OCI-LY7 (cell line): ENCODE measurements around the gene ATE1. TPM values are rescaled to one million over a fixed set of nuclear protein-coding genes. Genes with fewer than 3 reads are reported as not detected.
A peak's percentile ranks its signal among the peaks of the same experiment; 100 is the strongest.

Source experiments
- BruUV-seq: library from RNA; stranded (reverse); fragments of 400-500 nt; replicated peaks from 2 replicates; lab custom pipeline; 2021; lab: Mats Ljungman, UMichigan
- CTCF ChIA-PET: fragments of 300-600 bp; sonication (Branson Sonifier 250); formaldehyde crosslinking; loops from one replicate; lab custom pipeline; 2022; ENCODE audit warnings: antibody characterized with exemption; ENCODE audit not compliant: unreplicated experiment; lab: Charles Lee
- POLR2A ChIA-PET: fragments of 300-600 bp; sonication (Branson Sonifier 250); formaldehyde crosslinking; loops from one replicate; lab custom pipeline; 2022; ENCODE audit warnings: antibody characterized with exemption; lab: Charles Lee
- DNase-seq: peaks from one replicate; pipeline ENCODE4 v3.0.0-alpha.2; 2015; ENCODE audit warnings: low spot score
- H2AFZ ChIP-seq: fragments of 200-600 bp; sonication (generic), shearing (Covaris generic); 2 replicates; pipeline ENCODE4 v1.6.1; 2014; ENCODE audit warnings: mild to moderate bottlenecking, antibody characterized with exemption, low read length, moderate library complexity
- H3K27ac ChIP-seq: fragments of 200-600 bp; sonication (generic); 2 replicates; pipeline ENCODE4 v1.5.1; 2014; ENCODE audit warnings: mixed run types, low read depth, mild to moderate bottlenecking, moderate library complexity, low read length, inconsistent platforms; ENCODE audit not compliant: poor library complexity, severe bottlenecking
- H3K36me3 ChIP-seq: fragments of 200-600 bp; sonication (generic); 2 replicates; pipeline ENCODE4 v1.6.1; 2014; ENCODE audit warnings: mild to moderate bottlenecking, antibody characterized with exemption, low read length, moderate library complexity, mixed read lengths; ENCODE audit not compliant: insufficient read depth
- H3K4me1 ChIP-seq: fragments of 200-600 bp; sonication (generic); 2 replicates; pipeline ENCODE4 v1.5.1; 2014; ENCODE audit warnings: mild to moderate bottlenecking, low read length; ENCODE audit not compliant: insufficient read depth, poor library complexity, severe bottlenecking
- H3K4me2 ChIP-seq: fragments of 200-600 bp; sonication (generic); 2 replicates; pipeline ENCODE4 v1.6.1; 2014; ENCODE audit warnings: mild to moderate bottlenecking, low read length
- H3K4me3 ChIP-seq: fragments of 200-600 bp; sonication (generic); 2 replicates; pipeline ENCODE4 v1.5.1; 2014; ENCODE audit warnings: mild to moderate bottlenecking, low read depth, low read length; ENCODE audit not compliant: poor library complexity, severe bottlenecking
- H3K79me2 ChIP-seq: fragments of 200-600 bp; sonication (generic); 2 replicates; pipeline ENCODE4 v1.6.1; 2016; ENCODE audit warnings: low read depth, mild to moderate bottlenecking, low read length, moderate library complexity, mixed read lengths; ENCODE audit not compliant: insufficient read depth
- H3K9me2 ChIP-seq: fragments of 200-600 bp; sonication (generic); 2 replicates; pipeline ENCODE4 v1.6.1; 2016; ENCODE audit warnings: mild to moderate bottlenecking, low read length, mixed read lengths; ENCODE audit not compliant: insufficient read depth
- H3K9me3 ChIP-seq: fragments of 200-600 bp; sonication (generic); 2 replicates; pipeline ENCODE4 v1.6.1; 2014; ENCODE audit warnings: mild to moderate bottlenecking, mixed run types, low read length, mixed read lengths
- H4K20me1 ChIP-seq: fragments of 200-600 bp; sonication (generic); 2 replicates; pipeline ENCODE4 v1.6.1; 2014; ENCODE audit warnings: mild to moderate bottlenecking, antibody characterized with exemption, low read length, moderate library complexity, mixed read lengths; ENCODE audit not compliant: insufficient read depth
- CTCF ChIP-seq: fragments of 200-600 bp; sonication (generic); conservative IDR thresholded peaks from 2 replicates; pipeline ENCODE4 v1.5.1; 2014; ENCODE audit warnings: mild to moderate bottlenecking, antibody characterized with exemption, low read length, moderate library complexity, mixed read lengths
- EZH2phosphoT487 ChIP-seq: fragments of 200-600 bp; sonication (generic); IDR thresholded peaks from 2 replicates; pipeline ENCODE4 v1.6.1; 2018; ENCODE audit warnings: low read depth, borderline replicate concordance, mild to moderate bottlenecking, mixed run types, antibody characterized with exemption, low read length, moderate library complexity, mixed read lengths
- intact Hi-C: fragments of 100-400 bp; cut with micrococcal nuclease; formaldehyde crosslinking; loops from one replicate; pipeline ENCODE4 v1.10.0; 2022; ENCODE audit not compliant: unreplicated experiment
- total RNA-seq, 2 experiments: library from RNA; depleted of rRNA in 1 of 2; stranded (reverse); fragments of >200 nt in 1 of 2; shearing (Covaris generic) in 1 of 2; gene quantifications; 2 replicates each; pipeline ENCODE4 v1.2.3, GENCODE V29; 2014 to 2022

ATE1 gene
- total RNA-seq, 2 experiments from 2014 or later = 14.8 to 44.7 TPM

- ChIA-PET CTCF (no interaction called here), POLR2A (interaction anchor here (0.7 to 2.2 kb wide), 2 partner anchors 16 to 103 kb away, joined by 3 to 10 read pairs; no protein-coding TSS in a partner anchor)
- Histone ChIP-seq H3K27ac (no peak overlapping the region), H3K4me3 (no peak overlapping the region), H3K79me2 (no peaks in the 10 kb centered on the region), H3K4me2 (peak overlapping the region; percentile 32; the same call in 1 of the 2 replicates), H2AFZ (no peak overlapping the region), H3K4me1 (peaks cover 15% of the 10 kb centered on the region), H3K9me2 (no peaks in the 10 kb centered on the region), H3K9me3 (no peaks in the 10 kb centered on the region), H3K36me3 (peaks cover 59% of the 10 kb centered on the region), H4K20me1 (no peaks in the 10 kb centered on the region)
- no peak for TF ChIP-seq CTCF
- no peak for TF ChIP-seq EZH2phosphoT487
- DNase-seq = no peak
- intact Hi-C loops = no loop called here
- no TSS peak for BruUV-seq
These were observed 63.2 kb downstream of the ATE1 start for GRCh38 chr10:121864653-121865052.

- H3K9me2 ChIP-seq = no peaks in the 10 kb centered on the region
- no peak overlapping the region for H3K27ac ChIP-seq
- POLR2A ChIA-PET = interaction anchor here (0.6 to 2.2 kb wide), 3 partner anchors 16 to 103 kb away, joined by 3 to 10 read pairs (median 3); no protein-coding TSS in a partner anchor
- no TSS peak for BruUV-seq
- CTCF ChIA-PET = no interaction called here
- peaks cover 15% of the 10 kb centered on the region for H3K4me1 ChIP-seq
- no peaks in the 10 kb centered on the region for H3K79me2 ChIP-seq
- no peak overlapping the region for H3K4me2 ChIP-seq
- H3K4me3 ChIP-seq = no peak overlapping the region
- peak; percentile 26 for DNase-seq
- H3K36me3 ChIP-seq = peaks cover 54% of the 10 kb centered on the region
- H4K20me1 ChIP-seq = no peaks in the 10 kb centered on the region
- no peaks in the 10 kb centered on the region for H3K9me3 ChIP-seq
- intact Hi-C loops = no loop called here
- no peak for TF ChIP-seq EZH2phosphoT487
- TF ChIP-seq CTCF = no peak
- H2AFZ ChIP-seq = no peak overlapping the region
These were observed 63.7 kb downstream of the ATE1 start for GRCh38 chr10:121864168-121864567.

GRCh38 chr10:121862649-121863048, 65.2 kb downstream of the ATE1 start:
- no peak overlapping the region for H2AFZ ChIP-seq
- H3K4me3 ChIP-seq = no peak overlapping the region
- no peak overlapping the region for H3K4me2 ChIP-seq
- no peak for DNase-seq
- no peaks in the 10 kb centered on the region for H3K9me2 ChIP-seq
- peaks cover 15% of the 10 kb centered on the region for H3K4me1 ChIP-seq
- no peaks in the 10 kb centered on the region for H4K20me1 ChIP-seq
- TF ChIP-seq EZH2phosphoT487 (no peak), CTCF (no peak)
- H3K9me3 ChIP-seq = no peaks in the 10 kb centered on the region
- intact Hi-C loops = no loop called here
- ChIA-PET POLR2A (interaction anchor here (0.6 to 1.0 kb wide), 4 partner anchors 19 to 109 kb away, joined by 3 to 8 read pairs (median 3); no protein-coding TSS in a partner anchor), CTCF (no interaction called here)
- BruUV-seq = no TSS peak
- no peak overlapping the region for H3K27ac ChIP-seq
- H3K79me2 ChIP-seq = no peaks in the 10 kb centered on the region
- H3K36me3 ChIP-seq = peaks cover 46% of the 10 kb centered on the region
